Stimulated activated naive CD8-positive, alpha-beta T cell treated with anti-CD3 and anti-CD28 coated beads, Interleukin-15, Interleukin-2, amounts not matched to agents 100 ng/mL and 50 ng/mL, for 24 hours (primary cell): Measurements from ENCODE around the gene SREBF2.

Source experiments
- H3K27ac Mint-ChIP-seq: one replicate; pipeline ENCODE4 v1.8.0; 2021; ENCODE audit warnings: mild to moderate bottlenecking, mixed read lengths
- H3K27me3 Mint-ChIP-seq: one replicate; pipeline ENCODE4 v1.8.0; 2021; ENCODE audit warnings: mixed read lengths
- H3K36me3 Mint-ChIP-seq: one replicate; pipeline ENCODE4 v1.8.0; 2021; ENCODE audit warnings: low read depth, mixed read lengths
- H3K4me1 Mint-ChIP-seq: one replicate; pipeline ENCODE4 v1.8.0; 2021; ENCODE audit warnings: low read depth, mixed read lengths
- H3K4me3 Mint-ChIP-seq: one replicate; pipeline ENCODE4 v1.8.0; 2021; ENCODE audit warnings: mild to moderate bottlenecking, mixed read lengths
- H3K9me3 Mint-ChIP-seq: one replicate; pipeline ENCODE4 v1.8.0; 2021; ENCODE audit warnings: mixed read lengths

Gene SREBF2

DNA sequence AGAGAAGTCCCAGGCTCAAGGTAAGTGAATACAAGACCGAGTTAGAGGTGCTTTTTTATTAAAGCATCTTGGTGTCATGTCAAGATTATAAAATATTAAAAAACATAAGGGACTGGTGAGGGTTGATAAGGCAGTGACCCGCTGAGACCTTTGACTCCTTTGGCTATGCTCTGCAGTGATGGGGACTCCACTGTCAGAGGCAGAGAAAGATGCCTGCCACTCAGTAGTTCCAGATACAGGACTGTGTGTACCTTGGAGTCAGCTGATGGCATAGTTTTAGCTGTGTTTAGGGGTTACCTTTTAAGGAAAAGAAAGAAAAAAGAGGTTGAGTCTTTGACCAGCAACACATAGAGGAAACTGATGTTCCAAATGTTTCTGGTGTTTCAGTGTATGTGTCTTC, 41.2 kb downstream of the SREBF2 start:
- Mint-ChIP-seq H3K4me3 (peak overlapping the region; percentile 66), H3K9me3 (no peaks in the 10 kb centered on the region), H3K27ac (peak overlapping the region; percentile 96)

DNA sequence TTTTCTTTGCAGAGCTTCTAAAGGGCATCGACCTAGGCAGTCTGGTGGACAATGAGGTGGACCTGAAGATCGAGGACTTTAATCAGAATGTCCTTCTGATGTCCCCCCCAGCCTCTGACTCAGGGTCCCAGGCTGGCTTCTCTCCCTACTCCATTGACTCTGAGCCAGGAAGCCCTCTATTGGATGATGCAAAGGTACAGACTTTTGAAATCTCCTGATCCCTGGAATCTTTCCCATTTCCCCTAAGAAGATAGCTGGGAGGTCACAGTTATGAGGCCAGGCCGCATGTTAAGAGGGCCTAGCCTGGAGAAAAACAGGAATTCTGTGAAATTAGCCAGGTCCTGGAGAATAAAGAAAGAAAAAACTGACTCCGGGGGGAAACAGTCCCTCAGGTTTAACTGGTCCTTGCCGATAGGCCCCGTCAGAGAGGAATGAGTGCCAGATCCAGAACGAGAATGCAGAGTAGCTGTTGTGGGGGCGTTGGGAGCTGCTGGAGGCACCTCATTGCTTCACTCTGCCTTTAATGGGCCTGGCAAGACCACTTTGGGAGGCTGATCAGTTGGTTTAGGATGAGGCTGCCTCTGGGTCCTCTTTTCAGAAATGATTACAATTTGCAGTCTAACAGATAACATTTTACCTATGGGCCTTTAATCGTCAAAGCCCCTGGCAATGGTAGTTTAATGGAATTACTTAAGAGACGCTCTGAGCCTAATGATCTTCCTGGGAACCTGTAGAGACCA, 42.8 kb downstream of the SREBF2 start:
- no peaks in the 10 kb centered on the region for H3K27me3 Mint-ChIP-seq
- peak overlapping the region; percentile 70 for H3K27ac Mint-ChIP-seq
- peaks cover 74% of the 10 kb centered on the region for H3K4me1 Mint-ChIP-seq
- H3K4me3 Mint-ChIP-seq: peak overlapping the region; percentile 51
- peaks cover 73% of the 10 kb centered on the region for H3K36me3 Mint-ChIP-seq
- no peaks in the 10 kb centered on the region for H3K9me3 Mint-ChIP-seq

More for the DNA sequence above, 41.2 kb downstream of the SREBF2 start:
- Mint-ChIP-seq H3K27me3 (no peaks in the 10 kb centered on the region), H3K36me3 (peaks cover 70% of the 10 kb centered on the region), H3K4me1 (peaks cover 74% of the 10 kb centered on the region)

DNA sequence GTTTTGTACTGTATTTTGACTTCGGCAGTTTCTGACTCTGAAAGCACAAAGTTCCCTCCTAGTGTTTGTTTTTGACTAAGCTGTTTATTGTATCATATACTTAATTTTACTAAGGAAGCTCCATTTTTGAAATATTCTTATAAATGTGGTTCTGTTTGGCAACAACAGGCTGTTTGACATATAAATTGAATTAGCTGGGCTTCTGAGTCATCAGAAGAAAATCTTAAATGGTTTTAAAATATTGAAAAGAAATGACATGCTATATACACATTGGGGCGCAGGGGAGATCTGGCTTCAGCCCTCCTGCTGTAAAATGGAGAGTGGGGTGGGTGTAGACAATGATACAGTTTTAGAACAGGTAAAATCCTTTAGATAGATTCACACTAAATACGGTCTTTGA, 43.4 kb downstream of the SREBF2 start:
- H3K4me3 Mint-ChIP-seq: peak overlapping the region; percentile 19
- peak overlapping the region; percentile 70 for H3K27ac Mint-ChIP-seq
- H3K4me1 Mint-ChIP-seq: peaks cover 70% of the 10 kb centered on the region
- peaks cover 72% of the 10 kb centered on the region for H3K36me3 Mint-ChIP-seq
- H3K9me3 Mint-ChIP-seq: no peaks in the 10 kb centered on the region
- H3K27me3 Mint-ChIP-seq: no peaks in the 10 kb centered on the region

DNA sequence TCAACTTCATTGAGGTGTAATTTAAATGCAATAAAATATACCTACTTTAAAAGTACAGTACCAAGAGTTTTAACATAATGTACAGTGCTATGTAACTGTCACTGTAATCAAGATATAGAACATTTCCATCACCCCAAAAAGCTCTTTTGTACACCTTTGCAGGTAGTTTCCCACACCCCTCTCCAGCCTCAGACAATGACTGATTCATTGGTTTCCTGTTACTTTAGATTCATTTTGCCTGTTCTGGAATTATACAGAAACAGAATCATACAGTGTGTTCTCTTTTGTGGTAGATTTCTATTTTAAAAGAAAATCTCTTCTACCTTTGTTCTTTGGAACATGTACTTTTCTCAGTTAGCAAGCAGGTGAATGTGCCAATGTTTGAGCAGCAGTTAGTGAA, 43.8 kb downstream of the SREBF2 start:
- H3K9me3 Mint-ChIP-seq: no peaks in the 10 kb centered on the region
- peaks cover 72% of the 10 kb centered on the region for H3K36me3 Mint-ChIP-seq
- no peaks in the 10 kb centered on the region for H3K27me3 Mint-ChIP-seq
- H3K4me1 Mint-ChIP-seq: peaks cover 66% of the 10 kb centered on the region
- peak overlapping the region; percentile 70 for H3K27ac Mint-ChIP-seq
- no peak overlapping the region for H3K4me3 Mint-ChIP-seq

DNA sequence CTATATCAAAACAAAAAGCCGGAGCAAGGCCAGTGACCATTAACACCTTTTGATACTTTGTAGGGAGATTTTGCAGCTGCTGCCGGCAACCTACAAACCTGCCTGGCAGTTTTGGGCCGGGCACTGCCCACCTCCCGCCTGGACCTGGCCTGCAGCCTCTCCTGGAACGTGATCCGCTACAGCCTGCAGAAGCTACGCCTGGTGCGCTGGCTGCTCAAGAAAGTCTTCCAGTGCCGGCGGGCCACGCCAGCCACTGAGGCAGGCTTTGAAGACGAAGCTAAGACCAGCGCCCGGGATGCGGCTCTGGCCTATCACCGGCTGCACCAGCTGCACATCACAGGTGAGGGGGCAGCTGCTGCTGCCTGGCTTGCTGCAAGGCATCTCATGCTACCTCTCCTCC, 47.7 kb downstream of the SREBF2 start:
- Mint-ChIP-seq H3K9me3 (no peaks in the 10 kb centered on the region), H3K27ac (no peak overlapping the region), H3K4me3 (no peak overlapping the region), H3K27me3 (no peaks in the 10 kb centered on the region), H3K4me1 (peaks cover 27% of the 10 kb centered on the region), H3K36me3 (peaks cover 76% of the 10 kb centered on the region)

DNA sequence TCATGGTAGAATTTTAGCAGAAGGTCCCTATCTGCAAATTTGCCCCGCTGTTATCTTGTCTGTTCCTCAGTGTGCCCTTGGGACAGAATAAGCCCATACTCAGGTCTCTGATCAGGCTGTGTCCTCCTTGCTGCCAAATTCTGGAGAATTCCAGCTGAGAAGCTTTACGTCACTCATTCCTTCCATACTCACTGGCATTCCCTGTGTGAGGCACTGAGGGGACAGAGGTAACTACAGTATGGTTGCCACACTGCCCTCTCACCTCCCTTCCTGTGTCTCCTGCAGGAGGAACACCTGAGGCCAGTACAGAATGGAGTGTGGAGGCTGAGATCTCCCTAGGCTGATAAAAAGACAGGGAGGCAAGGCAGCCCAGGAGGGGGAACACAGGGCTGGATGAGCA, 50.5 kb downstream of the SREBF2 start:
- Mint-ChIP-seq H3K4me3 (no peak overlapping the region), H3K9me3 (no peaks in the 10 kb centered on the region), H3K27me3 (no peaks in the 10 kb centered on the region), H3K36me3 (peaks cover 81% of the 10 kb centered on the region), H3K27ac (no peak overlapping the region), H3K4me1 (no peaks in the 10 kb centered on the region)

DNA sequence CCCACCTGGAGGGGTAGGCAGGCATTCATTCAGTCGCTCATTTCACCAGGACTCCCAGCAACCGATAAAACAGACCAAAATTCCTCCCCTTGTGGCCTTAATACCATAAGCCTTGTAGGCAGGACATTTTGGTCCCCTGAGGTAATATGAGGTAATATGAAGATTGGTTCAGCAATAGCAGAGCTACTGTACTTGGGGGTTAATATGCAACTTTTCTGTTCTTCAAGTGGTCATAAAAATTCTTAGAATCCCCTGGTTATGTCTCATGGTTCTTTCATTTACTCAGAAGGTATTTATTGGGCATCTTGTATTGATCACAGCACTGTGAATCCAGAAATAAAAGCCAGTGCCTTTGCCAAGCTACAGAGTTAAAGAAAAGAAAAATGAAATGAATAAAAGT, 52.2 kb downstream of the SREBF2 start:
- no peaks in the 10 kb centered on the region for H3K4me1 Mint-ChIP-seq
- no peak overlapping the region for H3K4me3 Mint-ChIP-seq
- no peaks in the 10 kb centered on the region for H3K9me3 Mint-ChIP-seq
- H3K27ac Mint-ChIP-seq: no peak overlapping the region
- peaks cover 77% of the 10 kb centered on the region for H3K36me3 Mint-ChIP-seq
- H3K27me3 Mint-ChIP-seq: no peaks in the 10 kb centered on the region

DNA sequence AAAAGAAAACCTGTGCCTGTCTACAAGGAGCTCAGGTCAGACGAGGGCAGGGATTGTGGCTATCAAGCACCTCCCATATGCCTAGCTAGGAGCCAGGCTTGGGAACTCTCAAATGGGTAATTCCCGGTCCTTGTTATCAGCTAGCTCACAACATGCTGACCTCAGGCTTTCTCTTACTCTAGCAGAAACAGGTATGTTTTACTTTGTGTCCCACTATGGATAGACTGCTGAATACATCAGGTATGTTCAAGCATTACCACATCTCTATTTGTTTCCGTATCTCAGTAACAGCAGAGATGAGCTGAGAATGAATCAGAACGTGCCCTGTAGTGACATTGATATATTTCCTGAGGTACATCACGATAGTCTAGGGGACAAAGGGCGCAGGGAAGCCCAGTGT, 52.6 kb downstream of the SREBF2 start:
- Mint-ChIP-seq H3K27me3 (no peaks in the 10 kb centered on the region), H3K4me1 (no peaks in the 10 kb centered on the region), H3K9me3 (no peaks in the 10 kb centered on the region), H3K4me3 (no peak overlapping the region), H3K36me3 (peaks cover 76% of the 10 kb centered on the region), H3K27ac (no peak overlapping the region)

DNA sequence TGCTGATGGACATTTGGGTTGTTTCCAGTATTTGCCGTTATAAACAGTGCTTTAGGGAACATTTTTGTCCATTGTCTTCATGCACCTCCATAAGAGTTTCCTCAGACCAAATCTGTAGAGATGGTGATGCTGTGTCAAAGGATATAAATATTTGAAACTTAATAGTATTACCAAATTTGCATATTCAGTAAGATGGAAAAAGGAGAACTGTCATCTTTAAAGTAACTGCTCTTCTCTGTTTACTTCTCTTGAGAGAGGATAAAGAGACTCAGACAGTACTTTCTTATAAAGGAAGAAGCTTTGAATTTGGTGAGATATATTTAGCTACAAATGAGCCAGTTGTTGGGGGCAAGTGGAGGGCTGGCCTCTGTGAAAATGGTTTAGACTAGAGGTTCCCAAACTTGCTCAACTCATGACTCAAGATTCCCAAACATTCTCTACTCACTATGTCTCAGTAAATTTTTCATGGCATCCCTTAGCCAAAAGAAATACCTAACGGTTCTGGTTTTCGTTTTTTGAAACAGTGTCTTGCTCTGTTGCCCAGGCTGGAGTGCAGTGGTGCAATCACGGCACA, 55.8 kb downstream of the SREBF2 start:
- no peak overlapping the region for H3K27ac Mint-ChIP-seq
- peaks cover 64% of the 10 kb centered on the region for H3K36me3 Mint-ChIP-seq
- H3K9me3 Mint-ChIP-seq: no peaks in the 10 kb centered on the region
- H3K4me3 Mint-ChIP-seq: no peak overlapping the region
- no peaks in the 10 kb centered on the region for H3K4me1 Mint-ChIP-seq
- no peaks in the 10 kb centered on the region for H3K27me3 Mint-ChIP-seq

DNA sequence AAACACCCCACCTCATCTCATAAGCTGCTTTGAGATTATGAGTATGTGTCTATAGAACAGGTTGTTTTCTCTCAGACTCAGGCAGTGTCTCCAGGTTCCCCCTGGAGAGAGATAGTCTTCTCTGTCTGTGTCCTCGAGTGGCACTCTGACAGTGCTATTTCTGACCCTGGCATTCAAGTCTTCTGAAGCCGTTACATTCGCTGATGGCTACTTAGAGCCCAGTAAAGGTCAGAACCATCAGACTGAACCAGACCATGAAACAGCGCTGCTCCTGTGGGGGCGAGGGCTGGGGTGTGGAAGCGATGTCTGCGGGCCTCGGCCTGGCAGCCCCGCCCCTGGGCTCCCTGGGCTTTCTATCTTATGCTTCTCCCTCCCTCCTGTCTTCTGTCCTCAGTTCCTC, 58.5 kb downstream of the SREBF2 start:
- Mint-ChIP-seq H3K4me1 (no peaks in the 10 kb centered on the region), H3K27ac (no peak overlapping the region), H3K36me3 (peaks cover 48% of the 10 kb centered on the region)

DNA sequence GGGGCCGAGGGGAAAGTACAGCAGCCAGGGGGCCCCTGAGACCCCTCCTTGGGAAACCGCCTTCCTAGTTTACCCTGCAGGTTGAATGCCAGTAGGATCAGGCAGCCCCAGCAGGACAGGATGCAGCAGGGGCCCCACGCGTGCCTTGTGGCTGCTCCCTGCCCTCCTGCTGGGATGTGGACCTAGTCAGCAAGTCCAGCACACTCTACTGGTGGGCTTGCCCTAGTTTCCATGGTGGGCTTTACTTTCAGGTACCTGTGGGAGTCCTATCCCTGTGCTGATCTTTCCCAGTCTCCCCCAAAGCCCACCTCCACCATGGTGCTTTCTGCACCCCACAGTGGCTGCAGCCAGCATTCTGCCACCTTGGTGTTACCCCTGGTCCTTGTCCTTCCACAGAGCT, 59.8 kb downstream of the SREBF2 start:
- Mint-ChIP-seq H3K4me3 (no peak overlapping the region), H3K27me3 (no peaks in the 10 kb centered on the region), H3K36me3 (peaks cover 42% of the 10 kb centered on the region), H3K27ac (no peak overlapping the region), H3K9me3 (no peaks in the 10 kb centered on the region), H3K4me1 (no peaks in the 10 kb centered on the region)

More for the DNA sequence above, 58.5 kb downstream of the SREBF2 start:
- Mint-ChIP-seq H3K27me3 (no peaks in the 10 kb centered on the region), H3K9me3 (no peaks in the 10 kb centered on the region), H3K4me3 (no peak overlapping the region)

DNA sequence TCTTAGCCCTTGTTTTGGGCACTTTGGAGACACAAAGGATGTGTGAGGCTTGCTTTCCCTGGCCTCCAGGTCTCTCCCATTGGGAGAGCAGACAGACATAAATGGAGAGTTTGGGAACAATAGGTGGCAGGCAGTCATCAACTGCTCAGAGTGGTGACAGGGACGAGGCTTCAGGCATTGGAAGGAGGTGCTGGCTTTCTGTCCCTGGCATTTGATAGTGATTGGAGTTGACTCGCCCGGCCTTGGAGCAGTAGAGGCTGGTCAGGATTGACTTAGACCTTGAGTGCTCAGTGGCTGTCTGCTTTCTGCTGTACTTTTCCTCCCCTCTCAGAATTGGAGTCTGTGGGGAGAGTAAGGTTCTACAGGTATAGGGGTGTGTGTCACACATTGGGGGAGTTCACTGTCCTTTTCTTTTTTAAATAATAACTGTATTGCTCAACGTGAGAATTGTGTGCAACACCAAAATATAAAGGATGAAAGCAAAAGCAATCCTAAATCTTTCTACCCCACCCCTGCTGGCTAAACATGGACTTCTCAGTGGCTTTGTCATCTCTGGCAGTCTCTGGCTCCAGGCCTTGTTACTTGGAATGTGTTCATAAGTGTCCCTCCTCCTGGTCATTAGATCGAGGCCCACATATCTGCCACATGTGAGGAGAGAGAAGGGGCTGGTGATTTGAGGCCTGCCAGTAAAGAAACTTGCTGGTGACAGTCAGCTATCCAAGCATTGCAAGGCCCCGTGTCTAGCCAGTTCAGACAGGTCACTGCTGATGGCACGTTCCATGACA, 60.9 kb downstream of the SREBF2 start:
- H3K27me3 Mint-ChIP-seq: no peaks in the 10 kb centered on the region
- H3K4me1 Mint-ChIP-seq: no peaks in the 10 kb centered on the region
- H3K9me3 Mint-ChIP-seq: no peaks in the 10 kb centered on the region
- H3K4me3 Mint-ChIP-seq: no peak overlapping the region
- H3K27ac Mint-ChIP-seq: no peak overlapping the region
- peaks cover 39% of the 10 kb centered on the region for H3K36me3 Mint-ChIP-seq

DNA sequence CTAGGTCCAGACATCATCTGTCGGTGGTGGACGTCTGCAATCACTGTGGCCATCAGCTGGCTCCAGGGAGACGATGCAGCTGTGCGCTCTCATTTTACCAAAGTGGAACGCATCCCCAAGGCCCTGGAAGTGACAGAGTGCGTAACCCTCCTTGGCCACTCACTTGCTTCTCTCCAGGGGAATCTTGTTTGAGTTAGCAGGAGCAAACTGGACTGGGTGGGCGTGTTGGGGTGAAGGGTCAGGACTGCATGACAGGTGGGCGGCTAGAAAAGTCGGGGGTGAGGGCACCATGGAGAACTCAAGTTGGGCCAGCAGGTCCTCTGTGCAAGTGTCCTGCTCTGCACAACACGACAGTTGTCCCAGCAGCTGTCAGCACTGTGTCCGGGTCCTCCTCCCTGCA, 65.7 kb downstream of the SREBF2 start:
- no peak overlapping the region for H3K4me3 Mint-ChIP-seq
- no peaks in the 10 kb centered on the region for H3K9me3 Mint-ChIP-seq
- no peaks in the 10 kb centered on the region for H3K4me1 Mint-ChIP-seq
- H3K27ac Mint-ChIP-seq: no peak overlapping the region
- H3K27me3 Mint-ChIP-seq: no peaks in the 10 kb centered on the region
- H3K36me3 Mint-ChIP-seq: peaks cover 40% of the 10 kb centered on the region

DNA sequence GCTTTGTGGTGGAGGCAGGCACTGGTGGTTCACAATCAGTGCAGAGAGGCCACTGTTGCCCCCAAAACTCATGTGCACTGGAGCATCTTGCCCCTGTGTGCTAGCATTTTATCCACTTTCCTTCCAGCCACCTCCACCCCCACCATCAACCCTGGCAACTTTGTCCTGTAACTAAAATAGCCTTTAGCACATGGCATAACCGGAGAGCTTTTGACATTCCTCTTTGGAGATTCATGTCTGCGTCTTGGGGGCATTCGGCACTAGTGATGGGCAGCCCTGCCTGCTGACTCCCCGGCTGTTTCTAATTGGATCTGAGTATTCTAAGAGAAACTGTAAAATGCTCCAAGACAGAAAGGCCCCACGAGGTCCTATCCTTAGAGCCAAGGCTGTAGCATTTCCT, 66.2 kb downstream of the SREBF2 start:
- H3K4me1 Mint-ChIP-seq: no peaks in the 10 kb centered on the region
- H3K4me3 Mint-ChIP-seq: no peak overlapping the region
- peaks cover 40% of the 10 kb centered on the region for H3K36me3 Mint-ChIP-seq
- no peak overlapping the region for H3K27ac Mint-ChIP-seq
- H3K9me3 Mint-ChIP-seq: no peaks in the 10 kb centered on the region
- no peaks in the 10 kb centered on the region for H3K27me3 Mint-ChIP-seq

DNA sequence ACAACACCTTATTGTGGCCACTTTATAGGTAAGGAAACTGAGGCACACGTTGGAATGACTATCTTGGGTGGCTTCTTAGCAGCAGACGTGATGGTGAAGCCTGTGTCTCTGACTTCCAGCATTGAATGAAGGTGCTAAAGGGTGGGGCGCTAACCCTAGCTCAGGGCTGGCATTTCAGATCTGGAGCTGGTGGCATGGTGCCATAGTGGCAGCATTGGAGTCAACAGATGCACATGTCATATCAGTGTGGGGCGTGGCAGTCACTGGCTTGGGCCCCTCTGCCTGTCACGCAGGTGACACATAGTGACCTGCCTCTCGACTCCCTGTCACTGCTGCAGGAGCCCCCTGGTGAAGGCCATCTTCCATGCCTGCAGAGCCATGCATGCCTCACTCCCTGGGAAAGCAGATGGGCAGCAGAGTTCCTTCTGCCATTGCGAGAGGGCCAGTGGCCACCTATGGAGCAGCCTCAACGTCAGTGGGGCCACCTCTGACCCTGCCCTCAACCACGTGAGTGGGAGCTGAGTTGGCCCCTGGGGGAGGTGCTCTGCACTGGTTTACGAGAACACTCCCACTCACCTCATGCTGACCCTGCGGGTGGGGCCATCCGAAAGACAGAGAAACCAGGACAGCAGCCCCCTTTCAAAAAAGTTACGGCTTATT, 67.2 kb downstream of the SREBF2 start:
- Mint-ChIP-seq H3K27ac (no peak overlapping the region), H3K4me1 (no peaks in the 10 kb centered on the region), H3K27me3 (no peaks in the 10 kb centered on the region), H3K36me3 (peaks cover 40% of the 10 kb centered on the region), H3K4me3 (no peak overlapping the region), H3K9me3 (no peaks in the 10 kb centered on the region)
